Iris pigment epithelial cell (primary cell): ENCODE measurements around the gene CPO.

ENCODE experiments used
- DNase-seq: peaks from one replicate; pipeline ENCODE4 v3.0.0-alpha.2; 2011; ENCODE audit warnings: low read depth

The CPO gene

GRCh38 chr2:206974551-206974950 is 35.2 kb downstream of the CPO start:
- DNase-seq: no peak

GRCh38 chr2:206978746-206979145 is 39.4 kb downstream of the CPO start:
- no peak for DNase-seq

- no peak for DNase-seq
Measured at GRCh38 chr2:206979365-206979764, 40.0 kb downstream of the CPO start.

GRCh38 chr2:206979922-206980321 is 40.6 kb downstream of the CPO start:
- no peak for DNase-seq

GRCh38 chr2:206980413-206980812 is 41.1 kb downstream of the CPO start:
- DNase-seq: no peak

- no peak for DNase-seq
Measured at GRCh38 chr2:206981086-206981674, 41.9 kb downstream of the CPO start.

- DNase-seq: peak; percentile 80
Measured at GRCh38 chr2:206981739-206982340, 42.5 kb downstream of the CPO start.

- no peak for DNase-seq
Measured at GRCh38 chr2:206982360-206982955, 43.1 kb downstream of the CPO start.

- DNase-seq: peak; percentile 83
Measured at GRCh38 chr2:206983161-206983859, 44.0 kb downstream of the CPO start.

- peak; percentile 91 for DNase-seq
Measured at GRCh38 chr2:206984206-206984605, 44.9 kb downstream of the CPO start.

- DNase-seq: no peak
Measured at GRCh38 chr2:206986943-206987342, 47.6 kb downstream of the CPO start.

- DNase-seq: no peak
Measured at GRCh38 chr2:206987810-206988209, 48.5 kb downstream of the CPO start.

- DNase-seq: no peak
Measured at GRCh38 chr2:206988884-206989283, 49.6 kb downstream of the CPO start.

- DNase-seq: no peak
Measured at GRCh38 chr2:206989311-206989710, 50.0 kb downstream of the CPO start.

- DNase-seq: no peak
Measured at GRCh38 chr2:206990360-206990759, 51.0 kb downstream of the CPO start.

GRCh38 chr2:206991070-206991469 is 51.8 kb downstream of the CPO start:
- DNase-seq: no peak

GRCh38 chr2:206993396-206993911 is 54.1 kb downstream of the CPO start:
- DNase-seq: no peak

- DNase-seq: peak; percentile 51
Measured at GRCh38 chr2:206993964-206994363, 54.6 kb downstream of the CPO start.

- no peak for DNase-seq
Measured at GRCh38 chr2:206996556-206997065, 57.3 kb downstream of the CPO start.

- DNase-seq: peak; percentile 27
Measured at GRCh38 chr2:207008105-207008990, 69.0 kb downstream of the CPO start.

- DNase-seq: peak; percentile 69
Measured at GRCh38 chr2:207012461-207012860, 73.1 kb downstream of the CPO start.

GRCh38 chr2:207014424-207014823 is 75.1 kb downstream of the CPO start:
- no peak for DNase-seq
